ENCODE results near the gene MRPL52.

Gene MRPL52

DNA sequence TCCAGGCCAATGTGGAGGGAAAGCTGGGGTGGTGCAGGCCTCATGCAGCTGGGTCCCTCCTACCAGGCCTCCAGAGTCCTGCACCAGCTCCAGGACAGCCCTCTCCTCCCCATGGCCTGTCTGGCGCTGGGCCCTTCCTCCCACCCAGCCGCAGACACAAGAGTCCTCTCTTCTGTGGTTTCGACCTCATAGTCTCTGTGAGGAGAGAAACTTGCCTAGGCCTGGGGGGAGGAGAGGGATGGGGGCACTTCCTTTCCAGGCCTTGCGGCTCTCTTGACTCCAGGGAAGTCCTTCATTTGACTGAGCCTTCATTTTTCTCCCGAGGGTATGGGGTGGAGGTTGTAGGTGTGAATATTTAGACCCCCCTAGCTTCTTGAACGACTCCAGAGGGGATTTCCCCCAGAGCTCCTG is 8.9 kb downstream of the MRPL52 start:
- TF ChIP-seq, protein P1, sequence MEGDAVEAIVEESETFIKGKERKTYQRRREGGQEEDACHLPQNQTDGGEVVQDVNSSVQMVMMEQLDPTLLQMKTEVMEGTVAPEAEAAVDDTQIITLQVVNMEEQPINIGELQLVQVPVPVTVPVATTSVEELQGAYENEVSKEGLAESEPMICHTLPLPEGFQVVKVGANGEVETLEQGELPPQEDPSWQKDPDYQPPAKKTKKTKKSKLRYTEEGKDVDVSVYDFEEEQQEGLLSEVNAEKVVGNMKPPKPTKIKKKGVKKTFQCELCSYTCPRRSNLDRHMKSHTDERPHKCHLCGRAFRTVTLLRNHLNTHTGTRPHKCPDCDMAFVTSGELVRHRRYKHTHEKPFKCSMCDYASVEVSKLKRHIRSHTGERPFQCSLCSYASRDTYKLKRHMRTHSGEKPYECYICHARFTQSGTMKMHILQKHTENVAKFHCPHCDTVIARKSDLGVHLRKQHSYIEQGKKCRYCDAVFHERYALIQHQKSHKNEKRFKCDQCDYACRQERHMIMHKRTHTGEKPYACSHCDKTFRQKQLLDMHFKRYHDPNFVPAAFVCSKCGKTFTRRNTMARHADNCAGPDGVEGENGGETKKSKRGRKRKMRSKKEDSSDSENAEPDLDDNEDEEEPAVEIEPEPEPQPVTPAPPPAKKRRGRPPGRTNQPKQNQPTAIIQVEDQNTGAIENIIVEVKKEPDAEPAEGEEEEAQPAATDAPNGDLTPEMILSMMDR (IDR thresholded peaks at IDR 0.05; ENCODE audit: low read depth, low read length, missing control alignments), result no peak
- H3K27me3 ChIP-seq (replicated peaks), result no peaks in the 10 kb centered on the region
- peak overlapping the region; percentile 89 for H3K27ac ChIP-seq
- H3K4me3 ChIP-seq (ENCODE audit: low read depth, low read length), result peak overlapping the region; percentile 93
- peak; percentile 65 for DNase-seq
- in situ Hi-C loops (cut with HindIII; ENCODE audit: low pct_ligation_motif_present, low sequenced_read_pairs), result no loop called here
- peaks cover 71% of the 10 kb centered on the region for H3K36me3 ChIP-seq (replicated peaks)

DNA sequence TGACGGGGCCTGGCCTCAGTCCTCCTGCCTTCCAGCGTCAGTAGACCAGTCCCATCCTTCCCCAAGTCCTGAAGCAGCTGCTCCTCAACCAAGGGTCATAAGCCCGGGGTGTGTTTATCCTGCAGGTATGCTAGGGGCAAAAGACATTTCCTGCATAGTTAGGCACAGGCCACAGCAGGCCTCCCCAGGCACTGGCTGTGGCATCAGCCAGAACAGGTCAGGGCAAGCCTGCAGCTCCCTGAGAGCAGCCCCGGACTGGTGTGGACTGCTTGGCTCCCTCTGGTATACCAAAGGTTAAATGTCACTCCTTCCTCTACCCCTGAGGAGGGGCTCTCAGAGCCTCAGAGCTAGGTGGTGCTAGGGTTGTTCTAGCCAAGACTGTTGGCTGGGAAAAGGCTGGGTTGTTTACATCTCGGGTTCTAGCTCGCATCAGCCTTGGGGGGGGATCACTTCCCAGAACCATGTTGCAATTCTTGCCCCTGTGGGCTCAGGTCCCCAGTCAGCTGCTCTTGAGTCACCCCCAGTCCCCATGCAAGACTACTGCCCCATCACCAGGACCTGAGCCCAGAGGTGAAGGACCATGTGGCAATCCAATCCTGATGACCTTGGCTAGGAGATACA is 9.6 kb downstream of the MRPL52 start:
- peaks cover 69% of the 10 kb centered on the region for H3K36me3 ChIP-seq (replicated peaks)
- no peak for DNase-seq
- TF ChIP-seq, protein P1 (IDR thresholded peaks at IDR 0.05; ENCODE audit: low read depth, low read length, missing control alignments), result no peak
- H3K27ac ChIP-seq, result peak overlapping the region; percentile 89
- in situ Hi-C loops (cut with HindIII; ENCODE audit: low pct_ligation_motif_present, low sequenced_read_pairs), result no loop called here
- H3K4me3 ChIP-seq (ENCODE audit: low read depth, low read length), result peak overlapping the region; percentile 93
- no peaks in the 10 kb centered on the region for H3K27me3 ChIP-seq (replicated peaks)

DNA sequence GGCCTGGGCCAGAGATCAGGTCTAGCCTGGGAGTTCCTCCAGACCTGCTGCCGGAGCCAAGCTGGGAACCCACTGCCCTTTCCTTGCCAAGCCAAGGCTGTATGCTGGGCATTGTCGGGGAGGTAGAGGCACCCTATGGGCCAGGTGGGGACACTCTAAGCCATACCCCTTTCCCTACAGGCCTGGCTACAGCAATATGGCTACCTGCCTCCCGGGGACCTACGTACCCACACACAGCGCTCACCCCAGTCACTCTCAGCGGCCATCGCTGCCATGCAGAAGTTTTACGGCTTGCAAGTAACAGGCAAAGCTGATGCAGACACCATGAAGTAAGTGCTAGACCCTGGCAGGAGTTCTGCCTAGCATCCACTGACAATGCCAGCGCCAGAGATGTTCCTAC is 11.6 kb downstream of the MRPL52 start:
- H3K36me3 ChIP-seq (replicated peaks), result peaks cover 82% of the 10 kb centered on the region
- H3K27ac ChIP-seq, result no peak overlapping the region
- in situ Hi-C loops (cut with HindIII; ENCODE audit: low pct_ligation_motif_present, low sequenced_read_pairs), result no loop called here
- TF ChIP-seq, protein P1 (IDR thresholded peaks at IDR 0.05; ENCODE audit: low read depth, low read length, missing control alignments), result no peak
- no peaks in the 10 kb centered on the region for H3K27me3 ChIP-seq (replicated peaks)
- no peak for DNase-seq
- H3K4me3 ChIP-seq (ENCODE audit: low read depth, low read length), result no peak overlapping the region

DNA sequence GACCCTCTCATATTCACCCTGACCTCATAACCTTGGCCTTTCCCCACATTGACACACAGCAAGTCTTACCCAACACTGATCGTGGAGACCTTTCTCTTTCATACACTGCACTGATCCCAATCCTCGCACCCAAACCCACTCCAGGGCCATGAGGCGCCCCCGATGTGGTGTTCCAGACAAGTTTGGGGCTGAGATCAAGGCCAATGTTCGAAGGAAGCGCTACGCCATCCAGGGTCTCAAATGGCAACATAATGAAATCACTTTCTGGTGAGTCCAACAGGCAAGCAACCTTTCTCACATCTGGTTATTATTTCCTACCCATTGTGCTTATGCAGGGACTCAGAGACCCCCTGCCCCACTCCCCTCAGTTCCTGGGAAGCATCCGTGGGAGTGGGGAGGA is 12.1 kb downstream of the MRPL52 start:
- no peak overlapping the region for H3K4me3 ChIP-seq (ENCODE audit: low read depth, low read length)
- in situ Hi-C loops (cut with HindIII; ENCODE audit: low pct_ligation_motif_present, low sequenced_read_pairs), result no loop called here
- no peak for DNase-seq
- H3K36me3 ChIP-seq (replicated peaks), result peaks cover 84% of the 10 kb centered on the region
- no peak overlapping the region for H3K27ac ChIP-seq
- TF ChIP-seq, protein P1 (IDR thresholded peaks at IDR 0.05; ENCODE audit: low read depth, low read length, missing control alignments), result no peak
- H3K27me3 ChIP-seq (replicated peaks), result no peaks in the 10 kb centered on the region

DNA sequence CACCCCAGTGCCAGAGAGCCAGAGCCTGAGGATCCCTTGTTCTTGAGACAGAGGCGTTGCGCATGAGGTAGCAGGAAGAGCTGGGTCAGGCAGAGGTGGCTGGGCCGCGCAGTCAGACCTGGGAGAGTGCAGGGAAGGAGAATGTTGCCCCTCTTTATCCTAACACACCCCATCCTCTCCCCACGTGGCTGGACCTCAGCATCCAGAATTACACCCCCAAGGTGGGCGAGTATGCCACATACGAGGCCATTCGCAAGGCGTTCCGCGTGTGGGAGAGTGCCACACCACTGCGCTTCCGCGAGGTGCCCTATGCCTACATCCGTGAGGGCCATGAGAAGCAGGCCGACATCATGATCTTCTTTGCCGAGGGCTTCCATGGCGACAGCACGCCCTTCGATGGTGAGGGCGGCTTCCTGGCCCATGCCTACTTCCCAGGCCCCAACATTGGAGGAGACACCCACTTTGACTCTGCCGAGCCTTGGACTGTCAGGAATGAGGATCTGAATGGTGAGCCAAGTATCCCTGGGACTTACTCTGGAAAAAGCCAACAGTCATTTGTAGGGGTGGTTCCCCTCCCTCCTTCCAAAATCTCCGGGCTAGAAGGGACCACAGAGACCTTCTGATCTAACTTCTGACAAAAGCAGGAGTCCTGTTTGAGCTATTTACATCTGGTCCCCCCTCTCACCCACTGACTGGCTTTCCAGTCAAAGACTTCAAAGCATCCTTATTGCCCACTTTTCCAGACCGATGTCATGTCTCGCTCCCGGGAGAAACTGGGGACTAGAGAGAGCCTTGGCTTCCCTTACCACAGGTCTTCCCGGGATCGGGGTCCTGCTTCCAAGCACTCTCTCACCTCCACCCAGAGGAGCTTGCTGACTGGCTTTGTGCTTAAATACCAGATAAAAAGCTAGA is 12.8 kb downstream of the MRPL52 start:
- no peak for DNase-seq
- in situ Hi-C loops (cut with HindIII; ENCODE audit: low pct_ligation_motif_present, low sequenced_read_pairs), result no loop called here
- TF ChIP-seq, protein P1 (IDR thresholded peaks at IDR 0.05; ENCODE audit: low read depth, low read length, missing control alignments), result no peak
- Histone ChIP-seq H3K27me3 (replicated peaks) (no peaks in the 10 kb centered on the region), H3K36me3 (replicated peaks) (peaks cover 83% of the 10 kb centered on the region), H3K27ac (no peak overlapping the region), H3K4me3 (ENCODE audit: low read depth, low read length) (no peak overlapping the region)
